ENCODE measurements around the gene LASP1.

LASP1 gene

DNA sequence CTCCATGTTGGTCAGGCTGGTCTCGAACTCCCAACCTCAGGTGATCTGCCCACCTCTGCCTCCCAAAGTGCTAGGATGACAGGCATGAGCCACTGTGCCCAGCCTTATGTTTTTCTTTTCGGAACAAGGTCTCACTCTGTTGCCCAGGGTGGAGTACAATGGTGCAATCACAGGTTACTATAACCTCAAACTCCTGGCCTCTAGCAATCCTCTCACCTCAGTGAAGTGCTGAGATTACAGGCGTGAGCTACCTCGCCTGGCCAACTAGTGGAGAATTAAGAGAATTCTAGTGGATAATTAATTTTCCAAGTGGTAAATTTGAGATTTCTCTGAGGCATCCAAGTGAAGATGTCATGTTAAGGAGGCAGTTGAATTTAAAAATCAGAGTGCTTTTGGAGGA is 100.3 kb downstream of the LASP1 start:
- no peaks in the 10 kb centered on the region for H4K20me1 ChIP-seq (ENCODE audit: control insufficient read depth, insufficient read depth, low read depth, low read length)

DNA sequence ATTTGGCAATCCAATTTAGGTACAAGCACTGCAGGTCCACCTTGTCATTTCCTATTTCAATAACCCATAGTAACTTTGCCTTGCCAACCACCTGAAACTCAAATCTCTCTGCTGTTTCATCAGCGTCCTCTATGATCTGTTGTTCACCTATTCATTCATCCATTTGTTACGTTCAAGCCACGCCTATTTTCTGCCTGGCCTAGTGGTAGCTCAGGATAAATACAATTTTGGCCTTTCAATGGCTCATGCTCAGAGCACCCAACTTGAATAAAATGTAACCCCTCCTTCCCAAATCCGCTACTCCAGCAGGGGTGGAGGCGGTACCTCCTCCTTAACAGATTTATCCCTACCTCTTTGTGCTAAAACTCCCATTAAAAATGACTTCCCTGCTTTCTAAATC is 100.9 kb downstream of the LASP1 start:
- H3K9me2 ChIP-seq (replicated peaks; ENCODE audit: control insufficient read depth, low read length): no peaks in the 10 kb centered on the region
- H3K4me3 ChIP-seq (ENCODE audit: low read length): no peak overlapping the region
- no peak overlapping the region for H3K27ac ChIP-seq (ENCODE audit: low read depth, low read length)
- no peaks in the 10 kb centered on the region for H3K4me1 ChIP-seq (ENCODE audit: control insufficient read depth, low read length)
- H3K27me3 ChIP-seq (ENCODE audit: control insufficient read depth, low read length): no peaks in the 10 kb centered on the region
- H3K4me2 ChIP-seq (ENCODE audit: low read length): no peak overlapping the region
- no peaks in the 10 kb centered on the region for H4K20me1 ChIP-seq (ENCODE audit: control insufficient read depth, insufficient read depth, low read depth, low read length)
- H3K9me3 ChIP-seq (ENCODE audit: control insufficient read depth, insufficient read depth, low read length): no peaks in the 10 kb centered on the region
- no peaks in the 10 kb centered on the region for H3F3A ChIP-seq (ENCODE audit: control insufficient read depth, insufficient read depth)
- no peaks in the 10 kb centered on the region for H3K36me3 ChIP-seq (ENCODE audit: control insufficient read depth, low read length)
- TF ChIP-seq EZH2phosphoT487 (IDR thresholded peaks at IDR 0.05; ENCODE audit: borderline replicate concordance, low read length): no peak
- TF ChIP-seq, protein P1, sequence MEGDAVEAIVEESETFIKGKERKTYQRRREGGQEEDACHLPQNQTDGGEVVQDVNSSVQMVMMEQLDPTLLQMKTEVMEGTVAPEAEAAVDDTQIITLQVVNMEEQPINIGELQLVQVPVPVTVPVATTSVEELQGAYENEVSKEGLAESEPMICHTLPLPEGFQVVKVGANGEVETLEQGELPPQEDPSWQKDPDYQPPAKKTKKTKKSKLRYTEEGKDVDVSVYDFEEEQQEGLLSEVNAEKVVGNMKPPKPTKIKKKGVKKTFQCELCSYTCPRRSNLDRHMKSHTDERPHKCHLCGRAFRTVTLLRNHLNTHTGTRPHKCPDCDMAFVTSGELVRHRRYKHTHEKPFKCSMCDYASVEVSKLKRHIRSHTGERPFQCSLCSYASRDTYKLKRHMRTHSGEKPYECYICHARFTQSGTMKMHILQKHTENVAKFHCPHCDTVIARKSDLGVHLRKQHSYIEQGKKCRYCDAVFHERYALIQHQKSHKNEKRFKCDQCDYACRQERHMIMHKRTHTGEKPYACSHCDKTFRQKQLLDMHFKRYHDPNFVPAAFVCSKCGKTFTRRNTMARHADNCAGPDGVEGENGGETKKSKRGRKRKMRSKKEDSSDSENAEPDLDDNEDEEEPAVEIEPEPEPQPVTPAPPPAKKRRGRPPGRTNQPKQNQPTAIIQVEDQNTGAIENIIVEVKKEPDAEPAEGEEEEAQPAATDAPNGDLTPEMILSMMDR (IDR thresholded peaks at IDR 0.05; ENCODE audit: low read depth, low read length, poor library complexity, severe bottlenecking): no peak
- no peaks in the 10 kb centered on the region for H3K79me2 ChIP-seq (ENCODE audit: control insufficient read depth, low read length)

More for the DNA sequence above, 100.3 kb downstream of the LASP1 start:
- Histone ChIP-seq H3K4me3 (ENCODE audit: low read length) (no peak overlapping the region), H3K27me3 (ENCODE audit: control insufficient read depth, low read length) (no peaks in the 10 kb centered on the region), H3K4me2 (ENCODE audit: low read length) (no peak overlapping the region), H3K36me3 (ENCODE audit: control insufficient read depth, low read length) (no peaks in the 10 kb centered on the region), H3K27ac (ENCODE audit: low read depth, low read length) (no peak overlapping the region), H3K4me1 (ENCODE audit: control insufficient read depth, low read length) (no peaks in the 10 kb centered on the region), H3K79me2 (ENCODE audit: control insufficient read depth, low read length) (no peaks in the 10 kb centered on the region), H3K9me2 (replicated peaks; ENCODE audit: control insufficient read depth, low read length) (no peaks in the 10 kb centered on the region), H3F3A (ENCODE audit: control insufficient read depth, insufficient read depth) (0 out of 2 replicates have a peak, but pooled peaks cover 2% of the 10 kb centered on the region), H3K9me3 (ENCODE audit: control insufficient read depth, insufficient read depth, low read length) (no peaks in the 10 kb centered on the region)
- TF ChIP-seq, protein P1 (IDR thresholded peaks at IDR 0.05; ENCODE audit: low read depth, low read length, poor library complexity, severe bottlenecking): no peak
- no peak for TF ChIP-seq EZH2phosphoT487 (IDR thresholded peaks at IDR 0.05; ENCODE audit: borderline replicate concordance, low read length)

Measured in DOHH2 (cell line).